ENCODE results near the gene GTF3A.

GTF3A gene

DNA sequence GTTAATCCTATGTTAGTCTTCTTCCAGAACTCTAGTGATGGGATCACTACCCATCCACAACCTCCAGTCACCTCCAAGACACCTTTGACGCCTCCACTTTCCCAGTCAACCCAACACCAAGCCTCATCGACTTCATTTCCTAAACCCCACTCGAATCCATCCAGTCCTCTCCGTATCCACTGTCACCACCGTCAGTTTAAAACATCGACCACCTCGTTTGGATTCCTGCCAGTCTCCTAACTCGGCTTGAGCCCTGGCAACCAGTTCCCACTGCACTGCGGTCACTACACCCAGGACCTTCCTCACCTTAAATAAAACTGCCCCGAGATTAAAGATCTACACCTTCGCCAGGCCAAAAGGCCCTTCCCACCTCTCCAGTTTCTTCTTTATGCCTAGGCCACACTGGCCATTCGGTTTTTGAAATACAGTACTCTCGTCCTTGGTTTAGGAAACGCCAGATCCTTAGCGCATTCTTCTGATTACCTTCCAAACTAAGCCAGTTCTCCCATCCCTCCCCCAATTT is 24.7 kb downstream of the GTF3A start:
- DNase-seq, result no peak

DNA sequence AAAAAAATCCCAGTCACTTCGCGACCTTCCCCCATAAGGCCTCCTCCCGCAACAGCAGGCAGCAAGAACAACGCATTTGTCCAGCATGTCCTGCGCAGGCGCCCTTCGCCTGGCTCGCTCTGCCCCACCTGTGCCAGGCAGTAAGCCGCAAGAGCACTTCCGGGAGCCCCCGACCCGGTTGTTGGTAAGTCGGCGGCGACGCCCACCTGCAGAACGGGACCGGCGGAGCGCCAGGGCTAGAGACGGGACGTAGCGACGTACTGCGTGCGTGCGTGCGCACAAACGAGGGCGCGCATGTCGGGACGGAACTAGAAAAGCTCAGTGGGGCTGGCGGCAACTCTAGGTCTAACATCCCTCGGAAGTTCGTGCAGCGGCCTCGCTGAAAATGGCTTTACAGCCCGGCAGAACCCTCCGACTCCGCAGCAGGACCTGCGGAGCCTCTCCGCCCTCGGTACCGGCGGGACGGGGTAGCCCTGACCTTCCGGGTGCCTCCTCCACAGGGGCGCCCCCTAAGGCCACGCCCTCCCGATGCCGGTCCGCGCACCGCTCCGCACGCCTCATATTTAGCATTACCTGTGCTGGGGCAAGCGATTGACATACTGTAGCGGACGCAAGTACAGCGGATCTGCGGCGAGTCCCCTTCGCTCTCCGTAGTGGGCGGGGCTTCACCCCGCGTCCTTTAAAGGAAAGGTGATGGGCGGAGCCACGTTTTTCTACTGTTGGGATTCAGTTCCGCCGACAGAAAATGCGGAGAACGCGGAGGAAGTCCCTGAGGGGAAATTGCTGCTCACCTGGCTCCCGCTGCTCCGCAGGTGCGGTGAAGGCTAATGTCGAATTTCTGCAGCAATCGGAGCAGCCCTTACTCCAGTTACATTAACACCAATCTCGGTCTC is 25.8 kb downstream of the GTF3A start, which contains the start of gene MTIF3:
TSS of gene MTIF3 (minus strand) at position 629 of the 893 bp plus-strand sequence. CDS start 10,116 bp downstream, outside the sequence.
- DNase-seq, result peak; percentile 95 to 99 (median 98)

DNA sequence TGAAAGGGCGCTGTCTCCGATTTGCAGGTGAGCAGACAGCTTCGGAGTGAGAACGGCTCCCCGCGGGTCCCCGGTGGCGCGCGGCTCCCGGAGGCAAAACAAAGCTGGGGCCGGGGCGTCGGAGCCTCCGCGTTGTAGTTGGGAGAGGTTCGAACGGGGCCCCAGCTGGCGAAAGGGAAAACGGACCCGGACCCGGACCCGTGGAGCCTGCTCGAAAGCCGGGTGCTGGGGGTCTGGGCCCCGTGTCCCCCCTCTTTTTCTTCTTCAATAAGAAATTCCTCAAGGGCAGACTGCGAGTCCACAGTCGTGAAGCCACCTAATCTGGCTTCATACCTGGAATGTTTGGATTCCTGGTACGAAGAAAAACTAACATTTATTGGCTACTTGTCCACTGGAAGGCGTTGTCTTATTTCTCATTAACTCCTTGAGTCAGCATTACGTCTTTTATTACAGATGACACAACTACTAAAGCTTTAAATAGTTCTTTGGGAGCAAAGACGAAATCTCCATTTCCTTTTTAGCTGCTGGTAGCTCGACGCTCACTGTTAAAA is 26.6 kb downstream of the GTF3A start:
- DNase-seq, result peak in 2 of 6 experiments; percentile 55 to 64

DNA sequence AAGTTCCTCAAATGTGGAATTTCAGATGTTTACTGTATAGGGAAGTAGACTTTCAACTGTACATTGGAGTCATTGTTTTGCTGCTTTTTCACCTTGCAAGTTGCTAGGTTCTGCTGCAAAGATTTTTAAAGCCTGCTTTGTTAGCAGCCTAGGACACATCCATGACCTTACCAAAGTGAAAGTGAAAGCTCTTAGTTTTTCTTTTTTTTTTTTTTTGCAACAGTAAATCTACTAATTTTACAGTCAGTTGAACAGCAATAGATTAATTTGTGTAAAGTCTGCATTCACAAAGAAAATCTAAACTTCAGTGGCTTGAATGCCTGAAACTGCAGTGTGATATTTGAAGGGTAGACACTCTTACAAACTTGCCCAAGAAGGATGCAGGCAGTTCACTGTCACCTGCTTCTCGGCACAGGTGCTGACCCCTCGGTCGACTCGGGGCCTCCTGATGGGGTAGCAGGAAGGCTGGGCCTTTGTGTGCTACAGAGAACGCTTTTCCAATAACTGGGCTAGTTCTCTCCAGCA is 31.0 kb downstream of the GTF3A start:
- peak in 3 of 6 experiments; percentile 6 to 67 (median 42) for DNase-seq

DNA sequence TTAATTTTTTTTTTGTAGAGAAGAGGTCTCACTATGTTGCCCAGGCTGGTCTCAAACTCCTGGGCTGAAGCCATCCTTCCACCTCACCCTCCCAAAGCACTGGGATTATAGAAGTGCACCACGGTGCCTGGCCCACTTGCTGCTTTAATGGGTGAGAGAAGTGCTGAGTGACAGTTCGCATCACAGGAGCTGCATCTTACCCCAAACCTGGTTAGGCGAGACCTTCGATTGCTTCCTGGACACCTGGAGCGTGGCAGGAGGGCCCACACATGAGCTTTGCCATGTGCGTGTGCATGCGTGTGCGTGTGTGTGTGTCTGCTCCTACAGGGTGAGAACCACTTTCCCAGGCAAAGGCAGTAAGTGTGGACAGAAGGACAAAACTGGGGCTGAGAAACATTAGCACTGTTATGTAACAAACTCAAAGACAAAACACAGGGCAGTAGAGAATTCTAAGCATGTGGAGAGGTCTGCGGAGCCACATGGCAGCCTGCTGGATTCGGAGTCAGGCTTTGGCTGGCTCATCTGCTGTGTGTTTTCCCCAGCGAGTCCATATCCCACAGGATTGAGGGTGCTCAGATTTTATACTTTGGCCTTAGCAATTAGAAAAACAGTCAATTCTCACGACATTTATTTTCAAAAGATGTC is 37.6 kb downstream of the GTF3A start:
- no peak for DNase-seq

DNA sequence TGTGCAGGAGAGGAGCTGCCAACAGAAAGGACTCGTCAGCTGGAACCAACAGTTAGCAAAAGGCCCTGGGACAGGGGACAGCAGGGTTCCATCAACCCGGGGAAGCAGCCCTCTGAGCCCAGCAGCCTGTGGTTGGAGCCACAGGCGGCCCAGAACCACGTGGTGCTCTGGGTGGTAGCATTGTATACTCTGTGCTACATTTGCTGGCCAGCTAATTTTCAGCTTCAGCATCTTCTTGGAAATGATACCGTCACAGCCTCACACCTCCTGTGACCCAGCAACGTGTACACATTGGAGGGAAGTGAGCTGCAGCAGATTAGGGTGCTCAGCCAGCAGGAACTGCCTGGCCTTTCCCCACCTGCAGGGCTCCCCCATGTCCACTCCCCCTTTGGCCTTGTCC is 39.1 kb downstream of the GTF3A start:
- DNase-seq, result no peak

DNA sequence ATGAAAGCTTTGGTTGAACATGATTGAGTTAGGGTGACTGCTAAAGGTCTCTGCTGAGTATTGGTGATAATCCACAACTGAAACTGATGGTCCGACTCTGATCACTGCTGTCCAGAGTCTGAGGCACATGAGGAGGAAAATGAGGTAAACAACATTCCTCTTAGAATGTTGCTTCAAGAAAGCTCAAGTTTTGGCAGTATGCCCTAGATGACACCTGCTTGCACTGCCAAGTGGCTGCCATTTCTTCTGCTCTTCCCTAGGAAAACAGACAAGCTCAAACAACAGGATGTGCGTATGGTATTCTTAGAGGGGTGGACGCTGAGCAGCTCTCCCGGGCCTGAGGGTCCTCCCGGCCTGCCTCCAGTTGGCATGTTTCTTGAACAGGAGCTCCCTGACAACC is 41.2 kb downstream of the GTF3A start:
- DNase-seq, result no peak

DNA sequence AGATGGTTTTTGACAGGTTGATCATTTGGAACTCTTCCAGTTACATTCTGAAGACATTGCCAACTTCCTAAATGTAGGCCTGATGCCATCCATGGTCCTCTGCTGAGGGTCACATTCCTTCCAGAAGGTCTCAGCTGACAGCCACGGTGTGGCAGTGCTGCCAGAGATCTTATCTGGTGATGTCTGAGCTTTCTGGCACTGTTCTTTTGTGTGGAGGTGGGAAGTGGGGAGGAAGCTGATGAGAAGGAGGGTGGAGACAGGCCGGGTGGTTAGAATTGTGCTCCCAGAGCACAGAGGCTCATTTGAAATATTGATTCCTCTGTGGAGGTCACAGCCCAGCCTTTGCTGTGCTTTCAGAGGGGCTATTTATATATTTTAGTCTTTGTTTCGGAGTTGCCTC is 42.1 kb downstream of the GTF3A start:
- DNase-seq, result peak in 1 of 6 experiments; percentile 7

DNA sequence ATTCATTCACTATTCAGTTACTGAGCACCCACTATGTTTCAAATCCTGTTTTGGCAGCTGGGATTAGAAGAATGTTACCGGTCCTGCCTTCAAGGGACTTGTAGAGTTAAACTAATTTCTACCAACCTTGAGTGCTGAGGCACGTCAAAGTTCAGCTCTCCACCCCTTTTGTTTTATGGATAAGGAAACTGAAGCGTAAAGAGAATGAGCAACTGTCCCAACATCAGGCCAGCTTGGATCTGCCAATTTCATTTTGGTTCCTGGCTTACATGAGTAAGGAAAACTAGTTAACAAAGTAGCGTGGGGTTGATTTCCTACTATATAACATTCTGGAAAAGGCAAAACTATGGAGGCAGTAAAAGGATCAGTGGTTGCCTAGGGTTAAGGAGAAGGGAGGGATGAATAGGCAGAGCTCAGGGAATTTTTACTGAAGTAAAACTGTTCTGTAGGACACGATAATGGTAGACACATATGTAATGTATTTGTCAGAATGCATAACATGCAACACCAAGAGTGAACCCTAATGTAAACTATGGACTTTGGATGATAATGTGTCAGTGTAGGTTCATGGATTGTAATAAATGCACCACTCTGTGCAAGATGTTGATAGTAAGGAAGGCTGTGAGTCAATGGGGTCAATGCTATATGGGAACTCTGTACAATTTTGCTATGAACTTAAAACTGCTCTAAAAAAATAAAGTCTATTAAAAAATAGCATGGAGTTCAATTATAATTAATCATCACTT is 45.8 kb downstream of the GTF3A start:
- DNase-seq, result no peak

DNA sequence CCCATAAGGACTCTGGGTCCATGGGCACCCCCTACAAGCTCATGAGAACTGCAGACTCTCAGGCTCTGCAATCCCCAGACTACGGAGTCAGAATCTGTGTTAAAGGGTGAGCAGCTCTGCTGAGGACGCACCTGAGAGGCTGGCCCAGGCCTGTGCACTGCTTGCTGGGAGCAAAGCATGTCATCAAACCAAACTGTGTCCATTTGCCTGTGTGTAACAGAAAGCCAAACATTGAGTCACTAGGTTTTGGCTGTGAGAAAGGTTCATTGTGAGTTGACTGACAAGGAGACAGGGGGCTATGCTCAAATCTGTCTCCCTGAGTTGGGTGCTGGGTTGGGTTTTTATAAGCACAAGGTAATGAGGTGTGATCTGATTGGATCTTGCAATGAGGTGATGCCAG is 48.0 kb downstream of the GTF3A start:
- no peak for DNase-seq

DNA sequence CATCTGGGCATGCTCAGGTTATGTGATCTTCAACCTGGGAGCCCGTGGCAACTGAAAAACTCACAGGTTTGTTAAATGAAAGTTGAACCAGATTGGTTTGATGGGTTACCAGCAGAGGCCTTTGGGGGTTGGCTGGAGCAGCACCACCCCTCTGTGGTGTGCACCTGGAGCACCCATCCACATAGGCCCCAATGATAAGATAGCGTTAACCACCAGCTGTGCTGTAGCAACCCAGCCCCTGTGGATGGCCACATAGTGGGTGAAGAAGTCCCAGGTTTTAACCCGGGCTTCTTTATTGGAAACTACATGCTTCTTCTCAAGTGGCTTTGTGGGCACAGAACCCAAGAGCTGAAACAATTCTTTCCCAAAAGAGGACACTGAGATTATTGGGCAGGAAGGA is 48.5 kb downstream of the GTF3A start:
- DNase-seq, result no peak

DNA sequence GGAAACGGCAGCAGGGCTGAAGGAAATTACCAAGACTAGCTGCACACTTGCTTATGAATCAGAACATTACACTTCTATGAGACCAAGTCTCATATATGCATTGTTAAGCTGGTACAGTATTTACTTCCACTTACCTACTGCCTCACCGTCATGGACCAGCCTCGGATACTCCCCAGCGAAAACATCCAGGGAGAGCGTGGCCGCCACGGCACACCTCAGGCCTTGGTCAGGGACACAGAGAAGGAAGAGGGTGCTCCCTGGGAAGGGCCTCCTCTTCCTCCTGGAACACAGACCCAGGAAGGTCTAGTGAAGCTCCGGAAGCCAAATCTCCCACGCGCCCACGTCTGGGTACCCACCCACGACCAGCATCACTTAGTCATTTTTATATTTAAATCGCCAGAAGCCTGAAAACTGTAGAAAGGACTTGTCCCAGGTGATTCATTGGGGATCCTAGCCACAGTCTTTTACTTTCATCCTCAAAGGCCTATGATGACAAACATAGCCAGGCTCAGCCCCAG is 50.4 kb downstream of the GTF3A start:
- DNase-seq, result no peak

DNA sequence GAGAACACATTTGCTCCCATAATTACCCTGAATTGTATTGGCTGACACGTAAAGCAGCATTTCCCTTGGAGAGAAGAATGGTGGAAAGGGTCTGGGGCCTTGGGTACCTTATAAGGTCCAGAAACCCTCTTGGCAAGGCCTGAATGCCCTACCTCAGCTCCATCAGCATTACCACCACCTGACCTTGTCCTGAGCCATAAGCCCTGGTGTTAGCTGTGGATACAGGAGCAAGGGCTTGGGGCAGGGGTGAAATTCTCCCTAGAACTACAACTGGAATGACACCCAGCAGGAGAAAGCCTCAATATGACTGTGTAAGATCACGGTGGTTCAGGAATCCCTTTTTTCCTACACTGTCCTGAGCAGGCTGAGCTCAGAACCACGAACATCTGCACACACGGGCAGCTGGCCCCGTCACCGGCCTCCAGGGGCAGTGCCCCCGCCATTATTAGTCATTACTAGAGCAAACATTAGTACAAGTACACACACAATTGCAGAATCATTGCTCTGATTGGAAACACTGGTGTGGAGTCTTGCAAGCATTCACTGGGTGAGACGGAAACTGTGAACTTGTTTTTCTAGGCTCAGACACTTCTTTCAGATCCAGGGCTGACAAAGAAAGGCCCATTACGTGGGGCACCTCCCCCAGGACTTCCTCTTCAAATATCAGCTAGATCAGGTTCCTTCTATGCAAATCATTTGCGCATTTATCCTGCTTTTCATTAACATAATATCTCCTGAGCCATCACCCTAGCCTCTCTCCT is 52.7 kb downstream of the GTF3A start:
- DNase-seq, result peak in 1 of 6 experiments; percentile 64

DNA sequence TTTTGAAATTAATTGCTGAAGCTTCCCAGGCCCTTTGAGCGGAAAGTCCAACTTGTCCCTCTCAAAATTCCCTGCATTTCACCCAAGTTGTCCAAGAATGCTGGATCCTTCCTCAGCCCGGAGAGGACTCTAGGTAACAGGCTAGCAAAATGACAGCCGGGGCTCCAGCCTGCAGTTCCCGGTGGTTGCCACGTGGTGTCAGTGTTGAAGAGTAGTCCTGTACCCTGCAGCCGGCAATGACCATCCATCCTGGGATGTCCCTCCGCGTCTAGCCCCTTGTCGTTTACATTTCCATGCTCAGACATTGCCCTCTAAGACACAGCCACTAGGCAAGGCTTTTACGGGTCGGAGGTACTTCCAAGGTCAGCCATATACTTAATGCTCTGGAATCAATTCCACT is 57.3 kb downstream of the GTF3A start:
- peak in 1 of 6 experiments; percentile 4 for DNase-seq

DNA sequence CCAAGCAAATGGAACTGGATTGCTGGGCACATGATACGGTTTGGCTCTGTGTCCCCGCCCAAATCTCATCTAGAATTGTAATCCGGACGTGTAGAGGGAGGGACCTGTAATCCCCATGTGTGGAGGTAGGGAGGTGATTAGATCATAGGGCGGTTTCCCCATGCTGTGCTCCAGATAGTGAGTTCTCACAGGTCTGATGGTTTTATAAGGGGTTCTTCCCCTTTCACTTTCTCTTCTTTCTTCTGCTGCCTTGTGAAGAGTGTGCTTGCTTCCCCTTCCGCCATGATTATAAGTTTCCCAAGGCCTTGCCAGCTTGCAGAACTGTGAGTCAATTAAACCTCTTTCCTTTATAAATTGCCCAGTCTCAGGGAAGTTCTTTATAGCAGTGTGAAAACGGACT is 58.6 kb downstream of the GTF3A start:
- DNase-seq, result no peak

DNA sequence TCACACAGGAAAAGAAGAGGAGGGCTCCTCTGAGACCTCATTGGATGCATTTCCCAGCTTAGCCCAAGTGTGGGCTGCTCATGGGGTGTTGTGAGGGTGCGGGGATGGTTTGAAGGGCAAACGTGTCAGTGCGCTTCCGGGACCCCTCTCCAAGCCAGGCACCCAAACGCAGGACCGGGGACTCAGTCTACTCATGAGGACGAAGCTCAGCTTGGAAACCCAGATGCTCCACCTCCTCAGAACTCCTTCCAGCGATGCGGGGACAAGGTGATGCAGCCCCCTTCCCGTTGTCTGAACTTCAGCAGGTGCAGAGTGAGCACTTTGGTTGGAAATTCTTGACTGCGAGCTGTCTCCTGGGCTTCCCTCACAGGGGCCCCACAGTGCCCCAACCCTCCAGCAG is 59.0 kb downstream of the GTF3A start:
- no peak for DNase-seq

Data from stimulated activated naive CD4-positive, alpha-beta T cell (primary cell).